ENCODE measurements around the gene FAM47E. TPM values are rescaled to one million over a fixed set of nuclear protein-coding genes. Genes with fewer than 3 reads are reported as not detected.
A peak's percentile ranks its signal among the peaks of the same experiment; 100 is the strongest.

FAM47E gene
- total and polyA plus RNA-seq, 2 of the 13 experiments (the other 11 are each of a cell fraction or from before 2014, with no cell fraction given) = 0.33 to 0.66 TPM

- TF ChIP-seq ZBTB40 (IDR thresholded peaks at IDR 0.05) (no peak), ZBTB40 (CRISPR knock-in tag; IDR thresholded peaks at IDR 0.05) (peak; percentile 79), ZNF510 (CRISPR knock-in tag; IDR thresholded peaks at IDR 0.05; ENCODE audit: low read depth) (0 out of 2 replicates have a peak, but pooled peaks have one; percentile 32), ZNF660 (CRISPR knock-in tag; IDR thresholded peaks at IDR 0.05; ENCODE audit: borderline replicate concordance, low read depth) (no peak), ZC3H4 (CRISPR knock-in tag; IDR thresholded peaks at IDR 0.05; ENCODE audit: borderline replicate concordance) (no peak), SRY (CRISPR knock-in tag; IDR thresholded peaks at IDR 0.05) (no peak; the same call in none of the 2 replicates), ZNF362 (CRISPR knock-in tag; IDR thresholded peaks at IDR 0.05; ENCODE audit: borderline replicate concordance) (no peak), ZNF580 (CRISPR knock-in tag; IDR thresholded peaks at IDR 0.05; ENCODE audit: borderline replicate concordance, low read depth) (0 out of 2 replicates have a peak, but pooled peaks have one; percentile 69), SNAI1 (CRISPR knock-in tag; IDR thresholded peaks at IDR 0.05; ENCODE audit: borderline replicate concordance) (no peak), ZNF678 (CRISPR knock-in tag; IDR thresholded peaks at IDR 0.05) (no peak), TFDP1 (CRISPR knock-in tag; IDR thresholded peaks at IDR 0.05; ENCODE audit: borderline replicate concordance) (peak; percentile 50; the same call in 1 of the 2 replicates), SNRNP70 (IDR thresholded peaks at IDR 0.05; ENCODE audit: low read depth, low read length) (no peak), ZNF567 (CRISPR knock-in tag; IDR thresholded peaks at IDR 0.05; ENCODE audit: borderline replicate concordance) (peak; percentile 84; the same call in 1 of the 2 replicates), KAT2B (IDR thresholded peaks at IDR 0.05; ENCODE audit: borderline replicate concordance, low read depth, low read length) (no peak), NFE2L1 (CRISPR knock-in tag; IDR thresholded peaks at IDR 0.05; ENCODE audit: borderline replicate concordance) (peak; percentile 61; the same call in 1 of the 2 replicates), SNAPC5 (CRISPR knock-in tag; IDR thresholded peaks at IDR 0.05; ENCODE audit: borderline replicate concordance) (no peak)
Observed at GRCh38 chr4:76305971-76306881, 54.7 kb downstream of the FAM47E start, which contains the start of gene STBD1 (continued).
